DOHH2 (cell line): ENCODE results near the gene ROR2.

Experiments
- EZH2phosphoT487 ChIP-seq: fragments of 200-600 bp; sonication (generic); IDR thresholded peaks from 2 replicates; pipeline ENCODE4 v1.6.1; 2017; ENCODE audit warnings: borderline replicate concordance, mild to moderate bottlenecking, antibody characterized with exemption, low read length, moderate library complexity, mixed read lengths
- TF ChIP-seq, protein P1 (sequence below): fragments of 200-600 bp; sonication (generic); IDR thresholded peaks from one replicate; pipeline ENCODE4 v1.5.1; 2014; ENCODE audit warnings: antibody characterized with exemption, mild to moderate bottlenecking, low read depth, low read length; ENCODE audit not compliant: poor library complexity, severe bottlenecking

DNA sequence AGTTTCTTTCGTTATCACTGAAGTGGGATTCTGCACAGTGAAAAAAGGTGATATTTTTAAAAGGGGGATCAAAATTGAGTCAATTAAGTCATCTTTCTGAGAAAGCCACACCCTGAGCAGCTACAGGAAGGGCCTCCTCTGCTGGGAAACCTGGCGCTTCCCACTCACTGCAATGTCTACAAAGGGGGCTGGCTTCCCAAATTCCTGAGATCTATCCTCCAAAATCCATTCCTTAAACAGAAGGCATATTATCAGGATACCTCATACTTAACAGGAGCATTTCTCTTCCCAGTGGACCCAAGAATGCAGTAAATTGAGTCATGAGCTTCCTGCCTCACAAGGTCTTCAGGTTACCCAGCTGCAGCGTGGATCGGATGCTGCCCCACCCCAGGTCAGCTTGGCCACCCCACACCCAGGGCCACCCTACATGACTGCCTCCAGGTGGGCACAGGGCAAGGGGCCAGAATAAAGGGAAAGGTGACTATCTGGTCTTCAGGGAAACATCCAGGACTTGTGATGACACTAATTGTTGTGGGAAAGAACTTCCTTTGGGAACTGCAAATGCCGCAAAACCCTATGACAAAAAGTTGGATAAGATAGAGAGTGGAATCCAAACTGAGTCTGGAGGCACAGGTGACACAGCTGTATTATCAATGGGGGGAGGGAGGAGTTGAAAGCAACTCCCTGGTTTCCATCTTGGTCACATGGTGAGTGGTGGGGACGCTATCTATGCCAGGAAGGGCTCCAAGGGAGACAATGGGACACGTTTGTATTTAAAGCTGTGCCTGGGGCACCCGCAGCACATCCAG lies 42.3 kb downstream of the ROR2 start:
- TF ChIP-seq, protein P1, sequence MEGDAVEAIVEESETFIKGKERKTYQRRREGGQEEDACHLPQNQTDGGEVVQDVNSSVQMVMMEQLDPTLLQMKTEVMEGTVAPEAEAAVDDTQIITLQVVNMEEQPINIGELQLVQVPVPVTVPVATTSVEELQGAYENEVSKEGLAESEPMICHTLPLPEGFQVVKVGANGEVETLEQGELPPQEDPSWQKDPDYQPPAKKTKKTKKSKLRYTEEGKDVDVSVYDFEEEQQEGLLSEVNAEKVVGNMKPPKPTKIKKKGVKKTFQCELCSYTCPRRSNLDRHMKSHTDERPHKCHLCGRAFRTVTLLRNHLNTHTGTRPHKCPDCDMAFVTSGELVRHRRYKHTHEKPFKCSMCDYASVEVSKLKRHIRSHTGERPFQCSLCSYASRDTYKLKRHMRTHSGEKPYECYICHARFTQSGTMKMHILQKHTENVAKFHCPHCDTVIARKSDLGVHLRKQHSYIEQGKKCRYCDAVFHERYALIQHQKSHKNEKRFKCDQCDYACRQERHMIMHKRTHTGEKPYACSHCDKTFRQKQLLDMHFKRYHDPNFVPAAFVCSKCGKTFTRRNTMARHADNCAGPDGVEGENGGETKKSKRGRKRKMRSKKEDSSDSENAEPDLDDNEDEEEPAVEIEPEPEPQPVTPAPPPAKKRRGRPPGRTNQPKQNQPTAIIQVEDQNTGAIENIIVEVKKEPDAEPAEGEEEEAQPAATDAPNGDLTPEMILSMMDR: no peak
- no peak for TF ChIP-seq EZH2phosphoT487
